Upper lobe of right lung (tissue), 1 donor: ENCODE measurements around the gene BTG2. TPM values are rescaled to one million over a fixed set of nuclear protein-coding genes. Genes with fewer than 3 reads are reported as not detected.

Source experiments
- ATAC-seq: fragments of 200-7000 bp; cut with Tn5 transposase; one replicate; pipeline ENCODE4 v1.9.1; 2020; ENCODE audit warnings: mild to moderate bottlenecking, moderate library complexity
- DNase-seq: peaks from one replicate; pipeline ENCODE4 v3.0.0-alpha.2; 2020
- H3K27ac ChIP-seq: fragments of 200-600 bp; one replicate; pipeline ENCODE4 v1.8.0; 2022
- H3K27me3 ChIP-seq: fragments of 200-600 bp; one replicate; pipeline ENCODE4 v1.8.0; 2022; ENCODE audit warnings: mild to moderate bottlenecking
- H3K36me3 ChIP-seq: fragments of 200-600 bp; one replicate; pipeline ENCODE4 v1.8.0; 2022
- H3K4me1 ChIP-seq: fragments of 200-600 bp; one replicate; pipeline ENCODE4 v1.8.0; 2022
- H3K4me3 ChIP-seq: fragments of 200-600 bp; one replicate; pipeline ENCODE4 v1.8.0; 2022; ENCODE audit warnings: mild to moderate bottlenecking
- H3K9me3 ChIP-seq: fragments of 200-600 bp; one replicate; pipeline ENCODE4 v1.8.0; 2022
- CTCF ChIP-seq: fragments of 200-600 bp; IDR thresholded peaks from one replicate; pipeline ENCODE4 v1.8.0; 2022; ENCODE audit warnings: antibody characterized with exemption
- intact Hi-C: fragments of 100-400 bp; cut with DNase I; formaldehyde crosslinking; loops from one replicate; pipeline ENCODE4 v1.11.0; 2022
- total RNA-seq: library from RNA; stranded (reverse); fragmentation: NEBNext Ultra II Directional; extraction: Animal tissue kit (Norgen Biotek cat#: 25700); gene quantifications from one replicate; pipeline ENCODE4 v1.2.1, GENCODE V29; 2021
- donor health status: DM: no; HTN: yes; CAD: no; lungs with severe emphysema.

Gene BTG2
- total RNA-seq, 1 donor from 2014 or later, result 95.3 TPM

GRCh38 chr1:203322500-203323179, 17.3 kb downstream of the BTG2 start:
- Histone ChIP-seq H3K27ac (peak overlapping the region; percentile 92), H3K4me3 (no peak overlapping the region), H3K4me1 (peaks cover 77% of the 10 kb centered on the region), H3K27me3 (no peaks in the 10 kb centered on the region), H3K9me3 (no peaks in the 10 kb centered on the region), H3K36me3 (no peaks in the 10 kb centered on the region)
- ATAC-seq (peak; percentile 5), DNase-seq (no peak)
- intact Hi-C loops, result no loop called here
- no peak for TF ChIP-seq CTCF

GRCh38 chr1:203323587-203323986, 18.3 kb downstream of the BTG2 start:
- Histone ChIP-seq H3K27me3 (no peaks in the 10 kb centered on the region), H3K9me3 (no peaks in the 10 kb centered on the region), H3K36me3 (no peaks in the 10 kb centered on the region), H3K4me1 (peaks cover 73% of the 10 kb centered on the region), H3K27ac (peak overlapping the region; percentile 92), H3K4me3 (no peak overlapping the region)
- TF ChIP-seq CTCF, result no peak
- ATAC-seq (peak; percentile 2), DNase-seq (no peak)
- intact Hi-C loops, result no loop called here

DNA sequence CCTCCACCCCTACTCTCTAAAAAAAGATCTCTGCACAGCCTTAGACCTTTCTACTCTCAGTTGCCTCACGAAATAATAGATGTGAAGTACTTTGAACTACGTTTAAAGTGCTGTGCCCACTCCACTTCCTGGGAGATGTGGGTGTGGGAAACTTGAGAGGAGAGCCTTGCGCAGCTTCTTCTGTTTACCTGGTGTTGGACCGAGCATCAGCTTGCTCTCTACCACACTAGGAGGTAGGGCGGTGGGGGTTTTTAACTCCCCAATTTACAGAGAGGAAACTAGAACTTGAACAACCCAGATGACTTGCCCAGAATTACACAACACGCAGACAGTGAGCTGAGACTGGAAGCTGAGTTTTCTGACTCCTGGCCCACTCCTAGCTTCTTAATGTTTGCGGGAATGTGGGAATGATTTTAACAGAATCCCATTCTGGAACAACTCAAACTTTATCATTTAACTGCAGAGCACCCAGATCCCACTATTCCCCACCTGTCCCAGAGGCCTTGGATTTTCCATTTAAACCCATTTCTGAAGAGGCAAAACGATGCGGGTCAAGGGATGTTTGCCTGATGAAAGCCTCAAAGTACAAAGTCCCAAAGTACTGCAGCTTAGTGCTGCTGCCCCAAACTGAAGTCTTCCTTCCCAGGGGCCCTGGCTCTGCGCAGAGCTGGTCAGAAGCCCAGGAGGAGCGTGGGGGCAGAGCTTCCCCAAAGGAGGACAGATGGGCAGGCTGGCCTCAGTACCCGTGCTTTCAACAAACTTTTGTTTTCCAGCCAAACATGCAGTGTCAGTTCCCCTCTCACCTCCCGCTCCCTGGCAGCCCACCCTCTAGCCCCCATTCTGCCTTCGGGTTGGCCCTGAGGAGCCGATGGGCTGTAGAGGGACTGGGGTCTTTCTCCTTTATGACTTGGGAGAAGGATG, 19.0 kb downstream of the BTG2 start:
- ATAC-seq, result peak; percentile 47
- no peaks in the 10 kb centered on the region for H3K36me3 ChIP-seq
- no peaks in the 10 kb centered on the region for H3K27me3 ChIP-seq
- DNase-seq, result peak; percentile 72
- no peak for TF ChIP-seq CTCF
- peaks cover 73% of the 10 kb centered on the region for H3K4me1 ChIP-seq
- intact Hi-C loops, result no loop called here
- no peaks in the 10 kb centered on the region for H3K9me3 ChIP-seq
- no peak overlapping the region for H3K4me3 ChIP-seq
- peak overlapping the region; percentile 92 for H3K27ac ChIP-seq

GRCh38 chr1:203325026-203325417, 19.7 kb downstream of the BTG2 start:
- Histone ChIP-seq H3K4me1 (peaks cover 71% of the 10 kb centered on the region), H3K36me3 (no peaks in the 10 kb centered on the region), H3K4me3 (no peak overlapping the region), H3K9me3 (no peaks in the 10 kb centered on the region), H3K27me3 (no peaks in the 10 kb centered on the region), H3K27ac (peak overlapping the region; percentile 92)
- no peak for DNase-seq
- TF ChIP-seq CTCF, result no peak
- no peak for ATAC-seq
- intact Hi-C loops, result no loop called here

GRCh38 chr1:203325418-203326091, 20.2 kb downstream of the BTG2 start:
- H3K4me3 ChIP-seq, result no peak overlapping the region
- peaks cover 66% of the 10 kb centered on the region for H3K4me1 ChIP-seq

More at GRCh38 chr1:203325418-203326091, 20.2 kb downstream of the BTG2 start:
- TF ChIP-seq CTCF, result no peak
- ATAC-seq (peak; percentile 1), DNase-seq (no peak)
- H3K27me3 ChIP-seq, result no peaks in the 10 kb centered on the region
- no peaks in the 10 kb centered on the region for H3K36me3 ChIP-seq
- intact Hi-C loops, result no loop called here
- H3K27ac ChIP-seq, result peak overlapping the region; percentile 92
- H3K9me3 ChIP-seq, result no peaks in the 10 kb centered on the region
